ENCODE results near the gene BRD4. TPM values are rescaled to one million over a fixed set of nuclear protein-coding genes. Genes with fewer than 3 reads are reported as not detected.

The BRD4 gene
- total RNA-seq = 100 to 1,000 TPM in 1 of 4 donors, 10 to 100 TPM in 3; 54.8 to 111 (median 68.3) TPM

DNA sequence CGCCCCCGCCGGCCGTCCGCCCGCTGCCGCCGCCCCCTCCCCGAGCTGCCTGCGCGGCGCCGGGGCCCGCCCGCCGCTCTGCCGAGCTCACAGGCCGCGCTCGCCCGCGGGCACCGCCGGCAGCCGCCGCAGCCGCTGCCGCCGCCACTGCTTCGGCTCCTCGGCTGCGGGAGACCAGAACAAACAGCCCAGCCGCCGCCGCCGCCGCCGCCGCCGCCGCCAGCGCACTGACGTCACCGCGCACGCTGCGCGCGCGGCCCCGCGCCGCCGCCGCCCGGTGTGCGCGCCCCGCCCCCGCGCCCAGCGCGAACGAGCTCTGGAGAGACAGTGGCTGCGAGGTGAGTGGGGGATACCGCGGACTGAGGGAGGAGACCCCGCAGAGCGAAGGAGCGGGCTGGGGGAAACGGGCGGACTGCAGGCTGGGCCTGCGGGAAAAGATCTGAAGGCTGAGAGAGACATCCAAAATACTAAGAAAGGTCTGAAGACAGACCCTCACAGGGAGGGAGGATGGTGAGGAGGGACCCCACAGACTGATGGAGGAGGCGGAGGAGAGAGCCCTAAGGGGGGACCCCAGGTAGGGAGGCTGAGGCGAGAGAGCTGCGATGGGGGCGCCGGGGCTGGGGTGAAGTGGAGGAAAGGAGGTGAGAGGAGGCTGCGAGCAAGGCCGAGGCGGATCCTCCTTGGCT, at the start of gene BRD4:
Gene BRD4 (minus strand): TSS at position 229 of the 686 bp plus-strand sequence. CDS start 59,440 bp downstream, outside the sequence.
- Histone ChIP-seq H3K27ac (peak within 1 kb of the TSS; percentile 98), H3K4me1 (peaks cover 47% of the 10 kb centered on the region), H3K27me3 (no peaks in the 10 kb centered on the region), H3K9me3 (no peaks in the 10 kb centered on the region), H3K36me3 (no peaks in the 10 kb centered on the region), H3K4me3 (peak within 1 kb of the TSS; percentile 95)
- peak in 1 of 2 donors; percentile 80 for DNase-seq (ENCODE audit: low spot score in 2 of 2)
- WGBS = under 1% methylated on average over 55 of the region's 81 CpGs
- TF ChIP-seq POLR2A (IDR thresholded peaks at IDR 0.05) (peak in 1 of 2 donors; percentile 65), EP300 (IDR thresholded peaks at IDR 0.05) (no peak), POLR2AphosphoS5 (IDR thresholded peaks at IDR 0.05) (no peak), CTCF (IDR thresholded peaks at IDR 0.05) (no peak)

GRCh38 chr19:15381864-15382263, 49.5 kb upstream of the BRD4 start:
- Histone ChIP-seq H3K9me3 (no peaks in the 10 kb centered on the region), H3K27me3 (no peaks in the 10 kb centered on the region), H3K27ac (no peak overlapping the region), H3K4me1 (peaks cover 29% of the 10 kb centered on the region), H3K4me3 (no peak overlapping the region), H3K36me3 (peaks cover 3% of the 10 kb centered on the region)
- DNase-seq (ENCODE audit: low spot score in 2 of 2) = no peak
- no peak for TF ChIP-seq POLR2AphosphoS5 (IDR thresholded peaks at IDR 0.05)
- no peak for TF ChIP-seq EP300 (IDR thresholded peaks at IDR 0.05)
- TF ChIP-seq POLR2A (IDR thresholded peaks at IDR 0.05) = no peak
- TF ChIP-seq CTCF (IDR thresholded peaks at IDR 0.05) = no peak
- 84% methylated on average over 6 of the region's 6 CpGs for WGBS

GRCh38 chr19:15381429-15381828, 49.1 kb upstream of the BRD4 start:
- no peak for DNase-seq (ENCODE audit: low spot score in 2 of 2)
- no peaks in the 10 kb centered on the region for H3K27me3 ChIP-seq
- no peak for TF ChIP-seq POLR2A (IDR thresholded peaks at IDR 0.05)
- no peak for TF ChIP-seq POLR2AphosphoS5 (IDR thresholded peaks at IDR 0.05)
- TF ChIP-seq CTCF (IDR thresholded peaks at IDR 0.05) = no peak
- no peak for TF ChIP-seq EP300 (IDR thresholded peaks at IDR 0.05)
- no peak overlapping the region for H3K4me3 ChIP-seq
- WGBS = 70% methylated on average over 2 of the region's 2 CpGs
- peaks cover 3% of the 10 kb centered on the region for H3K36me3 ChIP-seq
- no peak overlapping the region for H3K27ac ChIP-seq
- no peaks in the 10 kb centered on the region for H3K9me3 ChIP-seq
- H3K4me1 ChIP-seq = peaks cover 33% of the 10 kb centered on the region

DNA sequence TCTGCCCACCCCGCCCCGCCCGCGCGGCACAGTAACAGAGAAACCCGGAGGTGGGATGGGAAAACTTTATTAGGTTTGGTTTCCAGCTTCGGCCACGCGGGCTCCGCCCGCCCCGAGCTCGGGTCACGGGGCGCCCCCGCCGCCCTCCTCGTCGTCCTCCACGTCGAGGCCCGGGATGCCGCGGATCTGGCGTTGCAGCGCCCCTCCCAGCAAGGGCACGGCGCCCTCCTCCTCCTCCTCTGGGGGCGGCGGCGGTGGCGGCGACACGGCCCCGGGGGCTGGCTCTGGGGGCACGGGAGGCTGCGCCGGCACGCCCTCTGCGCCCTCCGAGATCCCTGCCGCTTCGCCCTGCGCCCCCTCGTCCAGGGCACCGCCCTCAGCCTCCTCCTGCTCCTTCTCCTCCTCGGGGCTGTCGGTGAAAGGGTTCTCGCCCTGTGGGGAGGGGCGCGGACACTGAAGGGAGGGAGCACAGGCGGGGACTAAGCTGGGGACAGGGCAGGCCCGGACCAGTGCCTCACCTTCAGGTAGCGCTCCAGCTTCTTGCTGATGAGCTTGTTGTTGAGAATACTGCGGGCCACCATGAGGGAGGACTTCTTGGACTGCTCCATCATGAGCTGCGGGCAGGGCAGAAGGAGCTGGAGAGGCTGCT, 47.8 kb upstream of the BRD4 start:
- Histone ChIP-seq H3K27ac (peak overlapping the region; percentile 92), H3K27me3 (no peaks in the 10 kb centered on the region), H3K4me1 (peaks cover 45% of the 10 kb centered on the region), H3K4me3 (peak overlapping the region; percentile 65), H3K36me3 (no peaks in the 10 kb centered on the region), H3K9me3 (no peaks in the 10 kb centered on the region)
- TF ChIP-seq EP300 (IDR thresholded peaks at IDR 0.05) (no peak), POLR2A (IDR thresholded peaks at IDR 0.05) (no peak), CTCF (IDR thresholded peaks at IDR 0.05) (no peak), POLR2AphosphoS5 (IDR thresholded peaks at IDR 0.05) (no peak)
- DNase-seq (ENCODE audit: low spot score in 2 of 2) = no peak
- WGBS = 0% methylated on average over 10 of the region's 56 CpGs

All from suprapubic skin (tissue), 4 donors.